Cardiac septum (tissue), 1 donor: Measurements from ENCODE around the gene FGD3. TPM values are rescaled to one million over a fixed set of nuclear protein-coding genes. Genes with fewer than 3 reads are reported as not detected.

ENCODE experiments used
- DNase-seq: peaks from one replicate; pipeline ENCODE4 v3.0.0-alpha.2; 2020; ENCODE audit warnings: low spot score
- intact Hi-C: fragments of 100-400 bp; cut with DNase I; formaldehyde crosslinking; loops from one replicate; pipeline ENCODE4 v1.14.0; 2022
- total RNA-seq: library from RNA; stranded (reverse); fragmentation: NEBNext Ultra II Directional; extraction: Animal tissue kit (Norgen Biotek cat#: 25700); gene quantifications from one replicate; pipeline ENCODE4 v1.2.1, GENCODE V29; 2021
- donor health status: DM: no; HTN: no; CAD: no.

Gene FGD3
- total RNA-seq, 1 donor from 2014 or later = 2.6 TPM

GRCh38 chr9:92954049-92954861, 6.9 kb downstream of the FGD3 start:
- no peak for DNase-seq
- intact Hi-C loops = no loop called here

DNA sequence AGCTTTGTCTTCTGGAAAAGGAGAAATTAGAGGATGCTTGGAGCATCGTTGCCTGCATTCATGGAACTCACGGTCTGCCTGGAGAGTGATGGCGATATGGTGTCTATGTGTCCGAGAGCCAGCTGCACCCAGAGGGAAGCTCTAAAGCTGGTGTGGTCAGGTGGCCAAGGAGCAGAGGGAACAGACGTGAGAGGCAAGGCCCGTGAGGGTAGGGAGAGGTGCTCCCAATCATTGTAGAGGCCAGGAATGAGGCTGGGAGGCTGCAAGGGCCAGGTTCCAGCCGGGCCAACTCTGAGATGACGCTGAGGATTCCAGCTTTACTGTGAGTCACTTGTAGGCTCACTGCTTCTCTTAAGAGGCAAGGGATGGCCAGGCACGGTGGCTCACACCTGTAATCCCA, 7.6 kb downstream of the FGD3 start:
- intact Hi-C loops = no loop called here
- DNase-seq = no peak

DNA sequence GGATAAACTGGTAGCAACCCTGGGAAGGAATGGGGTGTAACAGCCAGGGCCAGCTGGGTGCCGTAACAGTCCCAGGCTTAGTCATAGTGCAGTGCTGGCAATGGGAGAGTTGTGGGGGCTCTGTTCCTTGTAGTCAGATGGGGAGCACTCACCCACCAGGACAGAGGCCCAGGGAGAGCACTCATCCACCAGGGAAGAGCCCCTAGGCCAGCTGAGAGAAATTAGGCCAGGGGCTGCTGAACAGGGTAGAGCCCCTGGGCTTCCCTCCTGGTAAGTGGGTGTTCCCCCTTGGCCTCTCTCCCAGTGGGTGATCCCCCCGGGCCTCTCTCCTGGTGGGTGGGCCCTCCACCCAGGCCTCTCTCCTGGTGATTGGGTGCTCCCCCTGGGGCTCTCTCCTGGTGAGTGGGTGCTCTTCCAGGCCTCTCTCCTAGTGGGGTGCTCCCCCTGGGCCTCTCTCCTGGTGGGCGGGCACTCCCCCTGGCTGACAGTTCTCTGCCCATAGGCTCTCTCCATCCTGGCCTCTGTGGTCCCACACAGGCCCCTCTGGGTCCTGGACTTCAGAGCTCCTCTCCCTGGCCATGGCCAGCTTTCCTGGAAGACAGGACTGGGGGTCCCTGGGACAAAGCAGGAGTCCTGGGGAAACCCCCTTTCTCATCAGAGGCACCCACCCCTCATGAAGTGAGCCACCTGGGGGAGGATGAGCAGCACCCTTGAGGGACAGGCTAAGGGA, 13.4 kb downstream of the FGD3 start:
- DNase-seq = no peak
- intact Hi-C loops = no loop called here

- intact Hi-C loops = no loop called here
- DNase-seq = no peak
Observed at GRCh38 chr9:92961627-92962302, 14.4 kb downstream of the FGD3 start.

DNA sequence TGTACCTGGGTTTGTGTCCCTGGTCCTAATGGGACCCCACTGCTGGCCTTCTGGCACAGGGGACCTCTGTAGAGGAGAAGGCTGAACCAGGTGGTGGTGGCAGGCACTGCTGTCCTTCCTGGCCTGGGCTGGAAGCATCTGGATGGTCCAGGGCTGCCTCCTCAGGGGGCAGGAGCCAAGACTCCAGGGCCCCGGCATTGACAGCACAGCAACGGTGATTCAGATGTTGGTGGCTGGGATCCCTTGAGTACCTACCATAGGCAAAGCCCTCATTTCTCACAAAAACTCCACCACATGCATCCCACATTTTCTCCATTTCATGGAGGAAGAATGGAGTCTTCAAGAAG, 15.0 kb downstream of the FGD3 start:
- DNase-seq = no peak
- intact Hi-C loops = no loop called here

GRCh38 chr9:92962846-92963245, 15.5 kb downstream of the FGD3 start:
- DNase-seq = no peak
- intact Hi-C loops = no loop called here

- intact Hi-C loops = no loop called here
- DNase-seq = peak; percentile 82
Observed at GRCh38 chr9:92963831-92964606, 16.7 kb downstream of the FGD3 start.

DNA sequence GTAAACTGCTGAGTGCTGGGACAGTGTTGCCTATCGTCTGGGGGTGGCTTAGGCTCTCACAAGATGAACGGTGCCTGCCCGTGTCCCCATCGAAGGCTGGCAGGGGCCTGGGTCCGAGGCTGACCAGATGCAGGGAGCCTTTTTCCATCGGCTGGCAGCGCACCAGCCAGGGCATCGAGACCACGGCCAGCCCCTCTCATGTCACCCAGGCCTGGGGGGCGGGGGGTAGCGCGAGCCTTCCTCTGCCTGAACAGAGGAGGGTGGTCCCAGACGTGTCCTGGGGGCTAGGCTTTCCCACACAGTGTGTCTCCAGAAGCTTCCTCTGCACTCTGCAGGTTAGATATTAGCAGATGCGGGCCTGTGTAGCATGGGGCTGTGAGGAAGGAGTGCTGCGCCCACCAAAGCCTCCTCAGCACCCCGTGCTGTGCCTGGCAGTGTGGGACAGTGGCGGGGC, 17.3 kb downstream of the FGD3 start:
- DNase-seq = no peak
- intact Hi-C loops = no loop called here

DNA sequence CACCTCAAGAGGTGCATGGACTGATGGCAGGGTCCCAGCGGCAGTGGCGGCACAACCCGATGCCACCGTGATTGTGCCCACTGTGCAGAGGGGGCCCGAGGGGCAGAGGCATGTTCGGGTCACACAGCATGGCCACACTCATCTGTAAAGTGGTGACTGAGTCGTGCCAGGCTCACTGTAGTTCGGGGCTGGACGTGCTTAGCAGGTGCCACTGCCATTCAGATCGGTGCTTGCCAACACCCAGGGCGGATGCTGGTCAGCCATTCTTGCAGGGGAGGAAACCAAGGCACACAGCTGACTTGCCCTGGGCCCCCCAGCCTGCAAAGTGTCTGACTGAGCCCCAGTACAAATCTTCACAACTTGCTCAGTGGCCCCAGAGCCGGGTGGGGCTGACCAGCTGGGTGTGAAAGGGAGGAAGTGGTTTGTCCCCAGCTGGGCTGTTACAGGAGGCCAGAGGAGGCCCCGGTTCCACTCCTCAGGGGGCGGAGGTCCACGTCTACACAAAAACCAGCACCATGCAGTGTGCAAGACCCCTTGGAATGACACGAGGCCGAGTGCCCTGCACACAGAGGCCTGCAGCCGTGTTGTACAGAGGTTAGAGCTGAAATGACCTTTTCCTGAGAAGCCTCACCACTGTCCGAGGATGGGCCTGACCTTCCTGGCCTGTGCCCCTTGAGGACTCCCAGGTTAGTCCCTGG, 17.9 kb downstream of the FGD3 start:
- intact Hi-C loops = no loop called here
- DNase-seq = peak; percentile 86

GRCh38 chr9:92965759-92966517, 18.6 kb downstream of the FGD3 start:
- intact Hi-C loops = no loop called here
- DNase-seq = no peak

- DNase-seq = no peak
- intact Hi-C loops = no loop called here
Observed at GRCh38 chr9:92966518-92966800, 19.1 kb downstream of the FGD3 start.

- intact Hi-C loops = no loop called here
- no peak for DNase-seq
Observed at GRCh38 chr9:92968081-92968480, 20.8 kb downstream of the FGD3 start.

- DNase-seq = no peak
- intact Hi-C loops = no loop called here
Observed at GRCh38 chr9:92969516-92970466, 22.5 kb downstream of the FGD3 start.

GRCh38 chr9:92970467-92970923, 23.2 kb downstream of the FGD3 start:
- intact Hi-C loops = no loop called here
- no peak for DNase-seq

GRCh38 chr9:92971121-92971520, 23.8 kb downstream of the FGD3 start:
- intact Hi-C loops = no loop called here
- no peak for DNase-seq

DNA sequence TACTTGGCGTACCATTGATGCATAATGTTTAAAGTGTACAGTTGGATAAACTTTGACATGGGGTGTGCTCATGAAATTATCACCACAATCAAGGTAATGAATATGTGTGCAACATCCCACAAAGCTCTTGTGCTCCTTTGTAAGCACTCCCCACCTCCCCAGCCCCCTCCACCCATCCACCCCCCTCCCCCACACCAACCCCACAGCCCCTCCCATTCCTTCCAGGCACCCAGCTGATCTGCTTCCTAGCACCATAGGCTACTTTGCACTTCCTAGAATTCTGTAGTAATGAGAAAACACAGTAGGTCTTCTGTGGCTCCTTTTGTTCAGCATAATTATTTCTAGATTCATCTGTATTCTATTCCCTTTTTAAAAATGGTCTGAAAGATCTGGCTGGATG, 24.5 kb downstream of the FGD3 start:
- intact Hi-C loops = no loop called here
- no peak for DNase-seq

GRCh38 chr9:92973700-92974099, 26.4 kb downstream of the FGD3 start:
- no peak for DNase-seq
- intact Hi-C loops = no loop called here
